ENCODE data around the gene TMEM33. TPM values are rescaled to one million over a fixed set of nuclear protein-coding genes. Genes with fewer than 3 reads are reported as not detected.

Gene TMEM33
- total and polyA plus RNA-seq, 2 of the 8 experiments (the other 6 are each of a cell fraction or from before 2014, with no cell fraction given): 72.5 to 94.4 TPM

- ChIA-PET CTCF (ENCODE audit: partially characterized antibody) (interaction anchor here (0.6 to 2.1 kb wide), 16 partner anchors 9 to 571 kb away, joined by 3 to 12 read pairs (median 4); no protein-coding TSS in a partner anchor), POLR2A (ENCODE audit: partially characterized antibody) (interaction anchor here (0.6 to 2.6 kb wide), 7 partner anchors 9 to 356 kb away, joined by 3 to 11 read pairs (median 3); partner anchors contain the start of gene TMEM33)
- no peak overlapping the region for H3K4ac ChIP-seq (replicated peaks; ENCODE audit: insufficient read length, low read depth, low read length)
- H3K14ac ChIP-seq (ENCODE audit: insufficient read length): no peak overlapping the region
- no peak overlapping the region for H2BK20ac ChIP-seq (ENCODE audit: low read length)
- no peak overlapping the region for H4K8ac ChIP-seq (ENCODE audit: extremely low read depth, insufficient read depth, low read length)
- no peak overlapping the region for H2BK12ac ChIP-seq (ENCODE audit: low read depth, low read length)
- no peaks in the 10 kb centered on the region for H3K27me3 ChIP-seq (replicated peaks in 1 of 4; ENCODE audit: control insufficient read depth in 3 of 4, extremely low read depth in 1 of 4, insufficient read depth in 3 of 4, low read length in 3 of 4)
- H3K4me3 ChIP-seq (ENCODE audit: extremely low read depth in 1 of 4, insufficient read depth in 2 of 4, low read depth in 3 of 4, low read length in 4 of 4): no peak overlapping the region
- H2AK5ac ChIP-seq (ENCODE audit: low read depth, low read length): no peak overlapping the region
- H3K18ac ChIP-seq (ENCODE audit: extremely low read depth, low read length): no peak overlapping the region
- H3K27ac ChIP-seq (ENCODE audit: low read depth, low read length): no peak overlapping the region
- no peaks in the 10 kb centered on the region for H3K23me2 ChIP-seq (ENCODE audit: low read depth, low read length)
- H4K5ac ChIP-seq (ENCODE audit: insufficient read length, low read depth, low read length): no peak overlapping the region
- peaks cover 0 to 27% (median 11%) of the 10 kb centered on the region in 4 experiments; a peak in 6 of 8 replicates for H3K36me3 ChIP-seq (ENCODE audit: control insufficient read depth in 2 of 4, insufficient read depth in 4 of 4, low read length in 3 of 4)
- H3K56ac ChIP-seq (replicated peaks; ENCODE audit: insufficient read length, low read depth, low read length): no peak overlapping the region
- H3K4me1 ChIP-seq (replicated peaks in 1 of 4; ENCODE audit: control insufficient read depth in 3 of 4, insufficient read depth in 4 of 4, low read length in 3 of 4): no peaks in the 10 kb centered on the region; a peak in 1 of 7 replicates
- no peaks in the 10 kb centered on the region for H3K79me1 ChIP-seq (ENCODE audit: low read depth, low read length)
- H4K20me1 ChIP-seq (replicated peaks in 1 of 2; ENCODE audit: control insufficient read depth in 1 of 2, insufficient read depth in 2 of 2, low read length in 2 of 2): peaks cover 0 to 2% of the 10 kb centered on the region in 2 experiments
- DNase-seq (ENCODE audit: low read depth in 1 of 2, low spot score in 2 of 2) (no peak), FAIRE-seq (peak; percentile 86)
- H2BK120ac ChIP-seq (replicated peaks; ENCODE audit: low read depth, low read length): no peak overlapping the region
- H4K91ac ChIP-seq (replicated peaks; ENCODE audit: insufficient read length, low read length): no peak overlapping the region
- H2BK5ac ChIP-seq (ENCODE audit: low read depth, low read length): no peak overlapping the region
- H3K4me2 ChIP-seq (ENCODE audit: insufficient read depth in 1 of 2, low read depth in 2 of 2, low read length in 2 of 2): no peak overlapping the region
- no peak overlapping the region for H2AFZ ChIP-seq (ENCODE audit: low read length)
- H3K79me2 ChIP-seq (ENCODE audit: control insufficient read depth in 1 of 2, insufficient read depth in 2 of 2, low read length in 2 of 2): no peaks in the 10 kb centered on the region
- H3K9ac ChIP-seq (replicated peaks in 1 of 4; ENCODE audit: extremely low read depth in 1 of 4, low read depth in 3 of 4, low read length in 3 of 4): no peak overlapping the region
- 31% methylated on average over 1 of the region's 1 CpG; no CpG with 5 or more reads in 1 of the 2 experiments for WGBS, 2 experiments (ENCODE audit: extremely low coverage in 1 of 2, insufficient coverage in 1 of 2, insufficient read length in 1 of 2, insufficient replicate concordance in 2 of 2, low coverage in 1 of 2, low lambda C conversion rate in 2 of 2, missing lambda C conversion rate in 1 of 2)
- H3K9me3 ChIP-seq (ENCODE audit: insufficient read depth in 2 of 2, low read depth in 1 of 2, low read length in 1 of 2): no peaks in the 10 kb centered on the region
- no peak overlapping the region for H3K23ac ChIP-seq (ENCODE audit: insufficient read length)
- H2BK15ac ChIP-seq (ENCODE audit: low read length): no peak overlapping the region
- no peak for TF ChIP-seq ATF2 (IDR thresholded peaks at IDR 0.05; ENCODE audit: low read length)
- peak; percentile 100 for TF ChIP-seq MAFK (IDR thresholded peaks at IDR 0.05; ENCODE audit: low read depth, low read length)
- peak; percentile 80 to 82 for TF ChIP-seq RAD21 (IDR thresholded peaks at IDR 0.05 in 1 of 2, conservative IDR thresholded peaks at IDR 0.05 in 1 of 2; ENCODE audit: low read depth in 2 of 2, low read length in 2 of 2)
- TF ChIP-seq SIN3A (conservative IDR thresholded peaks at IDR 0.05 in 1 of 2, IDR thresholded peaks at IDR 0.05 in 1 of 2; ENCODE audit: low read depth in 1 of 2, low read length in 2 of 2): 0 out of 4 replicates have a peak, but pooled peaks of 1 of the 2 experiments have one; percentile 39
- peak in 2 of 3 experiments; percentile 47 to 62; a peak in 3 of 4 replicates for TF ChIP-seq CTCF (IDR thresholded peaks at IDR 0.05; ENCODE audit: control extremely low read depth in 1 of 3, insufficient read depth in 1 of 3, low read depth in 1 of 3, low read length in 3 of 3)
- no peak for TF ChIP-seq KDM1A (IDR thresholded peaks at IDR 0.05; ENCODE audit: borderline replicate concordance, low read length)
- peak; percentile 98 for TF ChIP-seq BACH1 (IDR thresholded peaks at IDR 0.05; ENCODE audit: low read length)
- no peak for TF ChIP-seq HDAC6 (IDR thresholded peaks at IDR 0.05; ENCODE audit: low read depth, low read length)
Measured at GRCh38 chr4:41957634-41958033, 22.4 kb downstream of the TMEM33 start.

All from H1 (cell line).